ENCODE results near the gene HEXIM2. TPM values are rescaled to one million over a fixed set of nuclear protein-coding genes. Genes with fewer than 3 reads are reported as not detected.

The HEXIM2 gene
- total and polyA plus RNA-seq, 2 of the 4 experiments (the other 2 are of a cell fraction): 4.5 to 6.1 TPM

DNA sequence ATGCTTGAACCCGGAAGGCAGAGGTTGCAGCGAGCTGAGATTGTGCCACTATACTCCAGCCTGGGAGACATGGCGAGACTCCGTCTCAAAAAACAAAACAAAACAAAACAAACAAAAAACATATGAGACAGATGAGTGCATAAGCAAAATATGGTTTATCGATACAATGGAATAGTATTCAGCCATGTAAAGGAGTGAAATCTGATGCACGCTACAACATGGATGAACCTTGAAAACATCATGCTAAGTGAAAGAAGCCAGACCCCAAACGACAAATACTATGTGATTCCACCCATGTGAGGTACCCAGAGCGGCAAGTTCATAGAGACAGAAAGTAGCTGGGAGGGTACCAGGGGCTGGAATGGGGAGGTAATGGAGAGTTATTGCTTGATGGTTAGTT, 36.2 kb upstream of the HEXIM2 start:
- Histone ChIP-seq H3K36me3 (ENCODE audit: control insufficient read depth, insufficient read depth, low read length) (no peaks in the 10 kb centered on the region), H3K4me1 (ENCODE audit: control insufficient read depth, insufficient read depth, low read length) (peaks cover 43% of the 10 kb centered on the region), H3K4me2 (ENCODE audit: low read depth, low read length) (no peak overlapping the region), H4K91ac (ENCODE audit: insufficient read depth, low read depth, low read length) (no peak overlapping the region), H3K27ac (ENCODE audit: insufficient read depth, low read length) (no peak overlapping the region), H2AK9ac (replicated peaks; ENCODE audit: low read depth, low read length, poor library complexity) (no peak overlapping the region), H3K18ac (ENCODE audit: low read depth, low read length) (no peak overlapping the region), H2BK20ac (ENCODE audit: low read depth, low read length) (no peak overlapping the region), H3K14ac (replicated peaks; ENCODE audit: low read depth, low read length) (no peak overlapping the region), H3K27me3 (ENCODE audit: control insufficient read depth, insufficient read depth, low read length) (no peaks in the 10 kb centered on the region), H4K5ac (ENCODE audit: low read depth, low read length) (no peak overlapping the region), H3K56ac (ENCODE audit: extremely low read depth, insufficient read depth, low read length) (no peak overlapping the region), H3K9ac (ENCODE audit: low read depth, low read length) (no peak overlapping the region), H2BK120ac (ENCODE audit: low read depth, low read length) (no peak overlapping the region), H3K79me1 (ENCODE audit: low read depth in 1 of 2, low read length in 2 of 2) (peaks cover 59 to 86% of the 10 kb centered on the region in 2 experiments), H4K8ac (ENCODE audit: low read depth in 2 of 2, low read length in 2 of 2) (no peak overlapping the region; a peak in 1 of 4 replicates), H2AFZ (replicated peaks; ENCODE audit: low read length, poor library complexity) (no peak overlapping the region), H3K23ac (ENCODE audit: low read depth, low read length) (no peak overlapping the region), H3K4me3 (ENCODE audit: insufficient read depth, low read depth, low read length) (no peak overlapping the region), H4K20me1 (ENCODE audit: insufficient read depth, low read length) (no peaks in the 10 kb centered on the region), H3K9me1 (ENCODE audit: insufficient read depth, low read length) (peaks cover 40% of the 10 kb centered on the region), H3K9me3 (ENCODE audit: control insufficient read depth, insufficient read depth, low read length) (no peaks in the 10 kb centered on the region), H3K4ac (ENCODE audit: low read depth, low read length) (no peak overlapping the region), H2BK5ac (ENCODE audit: low read depth, low read length, poor library complexity, severe bottlenecking) (peak overlapping the region; percentile 21), H2AK5ac (ENCODE audit: low read depth, low read length) (peak overlapping the region; percentile 11; the same call in 1 of the 2 replicates), H2BK15ac (ENCODE audit: low read depth, low read length) (no peak overlapping the region)
- intact Hi-C loops (cut with micrococcal nuclease) (no loop called here), in situ Hi-C loops (cut with MboI; ENCODE audit: low sequenced_read_pairs) (no loop called here), dilution Hi-C loops (cut with HindIII; ENCODE audit: low sequenced_read_pairs, unreplicated experiment) (no loop called here)
- POLR2A ChIA-PET (ENCODE audit: unreplicated experiment): no interaction called here
- no peak for ATAC-seq (ENCODE audit: low read depth)
- no peak for TF ChIP-seq NFE2L2 (IDR thresholded peaks at IDR 0.05; ENCODE audit: low read depth, low read length)
- no peak for TF ChIP-seq POLR2A (IDR thresholded peaks at IDR 0.05; ENCODE audit: low read depth, low read length)
- TF ChIP-seq CHD1 (IDR thresholded peaks at IDR 0.05; ENCODE audit: low read depth, low read length): no peak
- no peak for TF ChIP-seq MAFK (IDR thresholded peaks at IDR 0.05; ENCODE audit: low read depth, low read length)
- no peak for TF ChIP-seq BHLHE40 (IDR thresholded peaks at IDR 0.05; ENCODE audit: low read depth, low read length)
- TF ChIP-seq, protein P1, sequence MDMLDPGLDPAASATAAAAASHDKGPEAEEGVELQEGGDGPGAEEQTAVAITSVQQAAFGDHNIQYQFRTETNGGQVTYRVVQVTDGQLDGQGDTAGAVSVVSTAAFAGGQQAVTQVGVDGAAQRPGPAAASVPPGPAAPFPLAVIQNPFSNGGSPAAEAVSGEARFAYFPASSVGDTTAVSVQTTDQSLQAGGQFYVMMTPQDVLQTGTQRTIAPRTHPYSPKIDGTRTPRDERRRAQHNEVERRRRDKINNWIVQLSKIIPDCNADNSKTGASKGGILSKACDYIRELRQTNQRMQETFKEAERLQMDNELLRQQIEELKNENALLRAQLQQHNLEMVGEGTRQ (IDR thresholded peaks at IDR 0.05; ENCODE audit: low read depth, low read length): no peak
- TF ChIP-seq RAD21 (IDR thresholded peaks at IDR 0.05; ENCODE audit: low read length): no peak
- no peak for TF ChIP-seq MAZ (IDR thresholded peaks at IDR 0.05; ENCODE audit: borderline replicate concordance, low read depth, low read length)
- TF ChIP-seq MXI1 (IDR thresholded peaks at IDR 0.05; ENCODE audit: borderline replicate concordance, low read depth, low read length): no peak
- TF ChIP-seq RCOR1 (IDR thresholded peaks at IDR 0.05; ENCODE audit: insufficient replicate concordance, low read length): no peak
- TF ChIP-seq RFX5 (IDR thresholded peaks at IDR 0.05; ENCODE audit: low read depth, low read length): no peak
- no peak for TF ChIP-seq CEBPB (IDR thresholded peaks at IDR 0.05; ENCODE audit: low read depth, low read length)
- TF ChIP-seq, protein P2, sequence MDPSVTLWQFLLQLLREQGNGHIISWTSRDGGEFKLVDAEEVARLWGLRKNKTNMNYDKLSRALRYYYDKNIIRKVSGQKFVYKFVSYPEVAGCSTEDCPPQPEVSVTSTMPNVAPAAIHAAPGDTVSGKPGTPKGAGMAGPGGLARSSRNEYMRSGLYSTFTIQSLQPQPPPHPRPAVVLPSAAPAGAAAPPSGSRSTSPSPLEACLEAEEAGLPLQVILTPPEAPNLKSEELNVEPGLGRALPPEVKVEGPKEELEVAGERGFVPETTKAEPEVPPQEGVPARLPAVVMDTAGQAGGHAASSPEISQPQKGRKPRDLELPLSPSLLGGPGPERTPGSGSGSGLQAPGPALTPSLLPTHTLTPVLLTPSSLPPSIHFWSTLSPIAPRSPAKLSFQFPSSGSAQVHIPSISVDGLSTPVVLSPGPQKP (IDR thresholded peaks at IDR 0.05; ENCODE audit: borderline replicate concordance, low read depth, low read length): no peak
- TF ChIP-seq, protein P3, sequence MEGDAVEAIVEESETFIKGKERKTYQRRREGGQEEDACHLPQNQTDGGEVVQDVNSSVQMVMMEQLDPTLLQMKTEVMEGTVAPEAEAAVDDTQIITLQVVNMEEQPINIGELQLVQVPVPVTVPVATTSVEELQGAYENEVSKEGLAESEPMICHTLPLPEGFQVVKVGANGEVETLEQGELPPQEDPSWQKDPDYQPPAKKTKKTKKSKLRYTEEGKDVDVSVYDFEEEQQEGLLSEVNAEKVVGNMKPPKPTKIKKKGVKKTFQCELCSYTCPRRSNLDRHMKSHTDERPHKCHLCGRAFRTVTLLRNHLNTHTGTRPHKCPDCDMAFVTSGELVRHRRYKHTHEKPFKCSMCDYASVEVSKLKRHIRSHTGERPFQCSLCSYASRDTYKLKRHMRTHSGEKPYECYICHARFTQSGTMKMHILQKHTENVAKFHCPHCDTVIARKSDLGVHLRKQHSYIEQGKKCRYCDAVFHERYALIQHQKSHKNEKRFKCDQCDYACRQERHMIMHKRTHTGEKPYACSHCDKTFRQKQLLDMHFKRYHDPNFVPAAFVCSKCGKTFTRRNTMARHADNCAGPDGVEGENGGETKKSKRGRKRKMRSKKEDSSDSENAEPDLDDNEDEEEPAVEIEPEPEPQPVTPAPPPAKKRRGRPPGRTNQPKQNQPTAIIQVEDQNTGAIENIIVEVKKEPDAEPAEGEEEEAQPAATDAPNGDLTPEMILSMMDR (conservative IDR thresholded peaks at IDR 0.05; ENCODE audit: low read depth, low read length): no peak
- no peak for TF ChIP-seq SMC3 (IDR thresholded peaks at IDR 0.05; ENCODE audit: low read depth, low read length)
- no peak for TF ChIP-seq FOS (IDR thresholded peaks at IDR 0.05; ENCODE audit: low read depth, low read length)
- DNase-seq: no peak
- WGBS, 2 experiments (ENCODE audit: extremely low coverage in 2 of 2, insufficient read length in 1 of 2): 100% methylated on average over 2 of the region's 8 CpGs; no CpG with 5 or more reads in 1 of the 2 experiments
- no TSS peak for BruUV-seq (replicated peaks)
- CTCF ChIA-PET: no interaction called here

Measured in IMR-90 (cell line).